GM20431 (cell line): ENCODE results near the gene HOMER3.
"Not testable (repeated sequence)": the region's sequence is repeated elsewhere in the genome, so short reads cannot be mapped to it uniquely, and the experiment has no call there.

Source experiments
- in situ Hi-C: fragments of 300-500 bp; cut with MseI, MboI; formaldehyde crosslinking; loops from one replicate; pipeline ENCODE4 v1.15.0; 2020; ENCODE audit warnings: low sequenced_read_pairs; ENCODE audit not compliant: unreplicated experiment

Gene HOMER3

GRCh38 chr19:18955042-18955441, 14.0 kb upstream of the HOMER3 start:
- in situ Hi-C loops: no loop called here

- in situ Hi-C loops: no loop called here
Observed at GRCh38 chr19:18954094-18954493, 13.1 kb upstream of the HOMER3 start.

- in situ Hi-C loops: not testable (repeated sequence)
Observed at GRCh38 chr19:18952364-18953003, 11.5 kb upstream of the HOMER3 start.

GRCh38 chr19:18951721-18952281, 10.8 kb upstream of the HOMER3 start:
- in situ Hi-C loops: no loop called here

GRCh38 chr19:18949858-18950257, 8.8 kb upstream of the HOMER3 start:
- in situ Hi-C loops: no loop called here

- in situ Hi-C loops: no loop called here
Observed at GRCh38 chr19:18948976-18949356, 7.9 kb upstream of the HOMER3 start.

- in situ Hi-C loops: no loop called here
Observed at GRCh38 chr19:18948075-18948975, 7.3 kb upstream of the HOMER3 start.

GRCh38 chr19:18946918-18947317, 5.9 kb upstream of the HOMER3 start:
- in situ Hi-C loops: no loop called here

- in situ Hi-C loops: no loop called here
Observed at GRCh38 chr19:18946335-18946734, 5.3 kb upstream of the HOMER3 start.

- in situ Hi-C loops: no loop called here
Observed at GRCh38 chr19:18945297-18945696, 4.3 kb upstream of the HOMER3 start.

GRCh38 chr19:18943465-18943864, 2.4 kb upstream of the HOMER3 start:
- in situ Hi-C loops: no loop called here

GRCh38 chr19:18942692-18943091, 1.7 kb upstream of the HOMER3 start:
- in situ Hi-C loops: no loop called here

GRCh38 chr19:18941628-18942354, 774 bp upstream of the HOMER3 start:
- in situ Hi-C loops: no loop called here

GRCh38 chr19:18939922-18940768, 872 bp downstream of the HOMER3 start:
- in situ Hi-C loops: no loop called here

- in situ Hi-C loops: no loop called here
Observed at GRCh38 chr19:18939163-18939562, 1.9 kb downstream of the HOMER3 start.

- in situ Hi-C loops: no loop called here
Observed at GRCh38 chr19:18933297-18933696, 7.7 kb downstream of the HOMER3 start.

GRCh38 chr19:18932216-18932841, 8.7 kb downstream of the HOMER3 start:
- in situ Hi-C loops: no loop called here

- in situ Hi-C loops: no loop called here
Observed at GRCh38 chr19:18931316-18932162, 9.5 kb downstream of the HOMER3 start.
